GM03348 (cell line): ENCODE results near the gene RMND1.
"Not testable (repeated sequence)": the region's sequence is repeated elsewhere in the genome, so short reads cannot be mapped to it uniquely, and the experiment has no call there.

Experiments used
- DNase-seq: peaks from one replicate; pipeline ENCODE4 v3.0.0; 2012; ENCODE audit warnings: low spot score

The RMND1 gene, protein sequence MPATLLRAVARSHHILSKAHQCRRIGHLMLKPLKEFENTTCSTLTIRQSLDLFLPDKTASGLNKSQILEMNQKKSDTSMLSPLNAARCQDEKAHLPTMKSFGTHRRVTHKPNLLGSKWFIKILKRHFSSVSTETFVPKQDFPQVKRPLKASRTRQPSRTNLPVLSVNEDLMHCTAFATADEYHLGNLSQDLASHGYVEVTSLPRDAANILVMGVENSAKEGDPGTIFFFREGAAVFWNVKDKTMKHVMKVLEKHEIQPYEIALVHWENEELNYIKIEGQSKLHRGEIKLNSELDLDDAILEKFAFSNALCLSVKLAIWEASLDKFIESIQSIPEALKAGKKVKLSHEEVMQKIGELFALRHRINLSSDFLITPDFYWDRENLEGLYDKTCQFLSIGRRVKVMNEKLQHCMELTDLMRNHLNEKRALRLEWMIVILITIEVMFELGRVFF

DNA sequence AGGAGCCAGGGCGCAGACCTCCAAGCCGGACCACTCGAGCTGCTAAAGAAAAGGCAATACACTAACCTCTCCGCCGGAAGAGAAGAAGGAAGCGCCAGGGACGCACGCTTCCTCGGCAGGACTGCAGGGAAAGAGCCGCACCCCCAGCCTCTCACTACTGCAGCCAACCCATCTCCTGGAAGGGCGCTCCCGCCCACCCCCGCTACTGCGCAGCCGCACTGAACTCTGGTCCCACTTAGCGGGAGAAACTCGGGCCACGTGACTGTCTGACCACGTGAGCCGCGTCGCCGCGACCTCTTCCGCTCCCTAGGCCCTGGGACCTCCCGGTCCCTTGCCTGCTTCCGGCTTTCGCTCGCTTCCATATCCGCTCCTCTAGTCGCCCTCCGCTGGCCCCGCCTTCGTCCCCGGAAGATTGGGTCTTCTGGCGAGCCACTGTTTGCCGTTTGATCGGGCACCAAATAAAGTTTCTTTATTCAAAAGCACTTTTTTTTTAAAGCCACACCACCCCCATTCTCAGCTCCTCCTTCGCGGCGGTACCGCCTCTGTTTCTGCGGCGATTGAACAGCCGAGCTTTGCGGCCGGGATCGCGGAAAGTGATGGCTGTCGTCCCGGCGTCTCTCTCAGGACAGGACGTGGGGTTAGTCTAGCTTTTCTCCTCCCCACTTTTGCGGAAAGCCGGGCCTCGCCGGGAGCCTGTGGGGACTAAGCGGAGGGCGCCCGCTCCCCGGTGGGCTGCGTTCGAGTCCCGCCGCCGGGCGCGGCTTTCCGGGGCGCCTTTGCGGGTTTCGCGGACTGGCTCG lies at the start of gene RMND1:
RMND1 (minus strand) TSS at position 177 of the 800 bp plus-strand sequence. CDS start 6,315 bp downstream, outside the sequence.
- DNase-seq: peak; percentile 99

DNA sequence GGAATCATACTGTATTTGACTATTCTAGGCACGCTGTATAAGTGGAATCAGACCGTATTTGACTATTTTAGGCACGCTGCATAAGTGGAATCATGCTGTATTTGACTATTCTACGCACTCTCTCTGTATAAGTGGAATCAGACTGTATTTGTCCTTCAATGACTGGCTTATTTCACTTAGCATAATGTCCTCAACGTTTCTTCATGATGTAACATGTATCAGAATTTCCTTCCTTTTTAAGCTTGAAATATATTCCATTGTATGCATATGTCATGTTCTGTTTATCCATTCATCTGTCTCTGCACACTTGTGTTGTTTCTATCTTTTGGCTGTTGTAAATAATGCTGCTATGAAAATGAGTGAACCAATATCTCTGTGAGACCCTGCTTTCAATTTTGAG lies 47.6 kb upstream of the RMND1 start:
- DNase-seq: no peak

DNA sequence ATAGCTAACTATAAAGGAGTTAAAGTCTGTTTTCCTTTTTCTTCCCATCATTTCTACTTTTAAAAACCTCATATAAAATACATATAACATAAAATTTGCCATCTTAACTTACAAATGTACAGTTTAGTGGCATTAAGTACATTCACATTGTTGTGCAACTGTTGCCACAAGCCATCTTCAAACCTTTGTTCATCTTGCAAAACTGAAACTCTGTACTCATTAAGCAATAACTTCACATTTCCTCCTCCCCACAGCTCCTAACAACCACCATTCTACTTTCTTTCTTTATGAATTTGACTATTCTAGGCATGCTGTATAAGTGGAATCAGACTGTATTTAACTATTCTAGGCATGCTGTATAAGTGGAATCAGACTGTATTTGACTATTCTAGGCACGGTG lies 46.4 kb upstream of the RMND1 start:
- DNase-seq: no peak

DNA sequence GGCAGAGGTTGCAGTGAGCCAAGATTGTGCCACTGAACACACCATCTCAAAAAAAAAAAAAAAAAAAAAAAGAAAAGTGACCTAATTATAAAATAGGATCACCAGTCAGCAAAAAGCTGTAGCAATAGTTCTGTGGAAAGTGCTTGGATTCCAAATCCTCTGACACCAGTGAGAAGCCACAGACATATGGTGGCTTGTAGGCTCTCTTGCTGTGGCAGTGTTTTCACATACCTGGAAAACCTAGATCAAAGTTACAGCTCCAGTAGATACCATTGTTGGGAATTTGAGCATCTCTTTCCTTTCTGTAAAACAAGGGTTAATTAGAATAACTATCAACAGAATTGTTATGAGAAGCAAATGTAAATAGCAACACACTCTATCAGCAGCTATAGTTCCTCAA lies 46.0 kb upstream of the RMND1 start:
- DNase-seq: no peak

DNA sequence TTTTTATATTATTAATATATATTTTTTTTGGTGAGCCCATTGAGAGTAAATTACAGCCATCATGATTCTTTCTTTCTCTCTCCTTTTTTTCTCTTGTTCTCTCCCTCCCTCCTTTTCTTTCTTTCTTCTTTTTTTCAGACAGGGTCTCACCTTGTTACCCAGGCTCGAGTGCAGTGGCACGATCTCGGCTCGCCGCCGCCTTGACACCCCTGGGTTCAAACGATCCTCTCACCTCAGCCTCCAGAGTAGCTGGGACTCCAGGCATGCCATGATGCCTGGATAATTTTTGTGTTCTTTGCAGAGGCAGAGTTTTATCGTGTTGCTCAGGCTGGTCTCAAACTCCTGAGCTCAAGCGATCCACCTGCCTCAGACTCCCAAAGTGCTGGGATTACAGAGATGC lies 43.5 kb upstream of the RMND1 start:
- DNase-seq: no peak

DNA sequence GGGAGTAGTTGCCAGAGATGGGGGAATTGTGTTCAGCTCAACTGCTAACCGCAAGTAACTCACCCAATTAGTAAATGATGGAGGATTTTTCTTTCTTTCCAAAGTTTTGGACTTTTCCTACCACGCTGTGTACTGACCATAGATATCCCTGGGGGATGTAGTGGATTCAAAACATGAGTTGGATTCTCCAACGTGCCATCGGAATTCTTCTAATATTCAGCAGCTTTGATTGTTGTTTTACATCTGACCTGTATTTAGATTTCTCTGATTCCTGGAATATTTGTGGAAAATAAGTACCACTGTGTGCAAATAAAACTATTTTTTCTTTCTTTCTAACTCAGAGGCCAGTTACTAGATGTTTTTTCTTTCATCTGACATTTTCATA lies 43.0 kb upstream of the RMND1 start:
- DNase-seq: peak; percentile 13

DNA sequence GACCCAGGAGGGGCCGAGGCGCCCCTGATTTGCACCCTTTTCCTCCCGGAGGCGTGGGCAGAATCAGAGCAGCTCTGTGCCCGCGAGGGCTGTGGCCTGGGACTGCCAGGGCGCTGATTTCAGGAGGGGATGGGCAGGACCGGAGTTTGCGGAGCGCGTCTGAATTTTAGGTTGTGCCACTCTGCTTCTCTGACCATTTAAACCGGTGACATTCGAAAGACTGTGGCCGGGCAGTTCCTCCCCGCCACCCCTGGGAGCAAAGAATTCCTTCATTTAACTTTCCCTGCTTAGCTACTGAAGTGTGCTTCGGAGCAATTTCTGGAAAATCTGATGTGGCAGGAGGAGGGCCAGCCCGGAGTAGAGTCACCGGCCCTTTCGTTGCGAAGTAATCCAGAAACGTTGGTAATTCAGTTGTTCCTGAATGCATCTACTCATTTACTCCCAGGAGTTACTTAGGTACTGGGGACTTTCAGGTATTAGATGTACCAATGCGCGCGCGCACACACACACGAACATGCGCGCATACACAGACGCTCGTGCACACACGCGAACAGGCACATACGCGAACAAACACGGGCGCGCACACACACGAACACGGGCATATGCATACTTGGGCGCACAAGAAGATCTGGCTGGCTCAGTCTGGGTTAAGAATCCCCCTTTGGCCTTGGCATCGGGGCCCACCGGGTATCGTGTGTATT lies 42.5 kb upstream of the RMND1 start:
- DNase-seq: peak; percentile 44

DNA sequence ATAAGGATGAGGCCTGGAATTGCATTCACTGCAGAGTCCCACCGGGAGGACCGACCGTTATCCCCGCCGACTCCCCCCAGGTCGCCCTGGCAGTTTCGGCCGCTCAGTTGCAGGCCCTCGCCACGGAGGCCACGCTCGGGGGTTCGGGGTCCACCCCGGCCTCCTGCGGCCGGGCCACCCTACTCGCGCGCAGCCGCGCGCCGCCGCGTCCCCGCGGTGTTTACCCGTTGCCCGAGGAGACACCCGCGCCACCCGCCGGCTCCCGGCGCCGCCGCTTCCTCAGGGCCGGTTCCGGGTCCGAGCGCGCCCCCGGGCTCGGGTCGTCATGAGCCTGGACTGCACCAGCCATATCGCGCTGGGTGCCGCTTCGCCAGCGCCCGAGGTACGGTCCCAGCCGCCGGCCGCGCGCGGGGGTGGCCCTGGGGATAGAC lies 41.9 kb upstream of the RMND1 start, which contains the start of gene CCDC170:
CCDC170 (plus strand) TSS at position 214 of the 431 bp plus-strand sequence; CDS start at position 326, 112 bp downstream.
- peak; percentile 64 for DNase-seq

DNA sequence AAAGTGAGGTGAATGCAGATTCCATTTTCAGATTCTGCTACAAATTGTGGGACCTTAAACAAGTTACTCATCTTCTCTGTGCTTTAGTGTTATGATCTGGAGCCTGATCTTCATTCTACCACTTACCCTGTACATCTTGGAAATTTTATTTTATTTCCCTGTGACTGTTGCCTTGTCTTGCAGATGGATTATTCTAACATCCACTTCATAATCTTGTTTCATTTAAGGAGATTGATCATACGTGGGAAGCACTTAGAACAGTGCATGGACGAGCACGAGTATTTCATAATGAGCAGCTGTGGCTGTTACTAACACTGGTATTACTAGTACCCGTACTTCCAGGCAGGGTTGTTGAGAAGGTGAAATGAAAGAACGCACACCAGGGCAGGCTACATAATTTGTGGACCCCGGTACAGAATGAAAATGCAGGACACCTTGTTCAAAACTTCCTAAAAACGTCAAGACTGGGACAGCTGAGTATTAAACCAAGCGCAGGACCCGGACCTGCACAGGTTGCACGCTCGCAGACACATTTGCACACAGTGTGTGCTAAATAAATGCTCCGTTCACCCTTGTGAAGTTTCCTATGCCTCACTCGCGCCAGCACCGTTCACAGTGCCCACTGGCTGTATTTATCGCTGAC lies 41.4 kb upstream of the RMND1 start:
- DNase-seq: no peak

DNA sequence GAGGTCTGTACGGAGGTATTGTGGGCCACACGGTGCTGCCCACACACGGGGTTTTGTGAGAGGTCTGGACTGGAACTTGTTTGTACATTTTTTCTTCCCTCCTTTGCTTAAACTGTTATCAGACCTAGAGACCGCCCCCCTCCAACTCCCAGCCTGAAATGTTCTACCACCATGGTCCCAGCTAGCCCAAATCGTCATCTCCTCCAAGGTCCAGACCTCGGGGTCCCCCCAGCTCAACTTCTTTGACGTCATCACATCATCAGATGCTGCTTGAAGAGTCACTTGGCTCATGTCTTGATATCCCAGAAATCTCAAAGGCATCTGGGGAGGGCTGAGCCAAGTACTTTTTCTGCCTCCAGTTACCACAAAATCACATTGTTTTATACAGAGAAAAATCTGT lies 39.1 kb upstream of the RMND1 start:
- DNase-seq: no peak

DNA sequence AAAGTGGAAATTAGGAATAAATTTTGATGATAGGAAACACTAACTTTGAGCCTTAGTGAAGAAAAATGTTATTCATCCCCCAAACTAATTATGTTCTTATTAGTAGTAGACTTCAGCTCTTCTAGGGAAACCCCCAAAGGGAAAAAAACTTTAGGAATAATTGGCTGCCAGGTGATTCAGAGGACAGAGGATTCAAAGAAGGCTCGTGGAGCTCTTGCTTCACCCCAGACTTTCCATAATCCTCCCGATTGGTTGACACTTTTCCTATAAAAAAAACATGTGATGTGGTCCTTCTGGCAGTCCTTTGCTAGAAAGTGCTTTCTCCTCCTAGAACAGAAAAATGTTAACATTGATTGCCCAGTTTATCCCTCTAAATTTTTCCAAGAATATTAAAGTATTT lies 36.3 kb upstream of the RMND1 start:
- DNase-seq: no peak

DNA sequence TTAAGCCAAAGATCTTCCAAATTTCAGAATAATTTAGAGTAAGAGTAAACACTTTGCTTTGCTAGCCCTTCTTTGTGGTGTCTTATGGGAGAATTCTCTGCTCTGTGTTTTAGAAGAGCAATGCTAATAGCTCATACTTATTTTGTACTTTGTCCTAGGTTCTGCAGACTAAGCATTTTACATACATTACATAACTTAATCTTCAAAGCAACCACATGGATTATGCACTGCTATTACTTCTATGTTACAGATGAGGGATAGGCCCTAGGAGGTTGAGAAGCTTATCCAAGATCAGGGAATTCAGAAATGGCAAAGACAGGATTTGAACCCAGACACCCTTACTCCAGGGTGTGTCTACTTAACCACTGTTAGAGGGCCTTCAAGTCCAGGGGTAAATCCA lies 32.1 kb upstream of the RMND1 start:
- DNase-seq: no peak

DNA sequence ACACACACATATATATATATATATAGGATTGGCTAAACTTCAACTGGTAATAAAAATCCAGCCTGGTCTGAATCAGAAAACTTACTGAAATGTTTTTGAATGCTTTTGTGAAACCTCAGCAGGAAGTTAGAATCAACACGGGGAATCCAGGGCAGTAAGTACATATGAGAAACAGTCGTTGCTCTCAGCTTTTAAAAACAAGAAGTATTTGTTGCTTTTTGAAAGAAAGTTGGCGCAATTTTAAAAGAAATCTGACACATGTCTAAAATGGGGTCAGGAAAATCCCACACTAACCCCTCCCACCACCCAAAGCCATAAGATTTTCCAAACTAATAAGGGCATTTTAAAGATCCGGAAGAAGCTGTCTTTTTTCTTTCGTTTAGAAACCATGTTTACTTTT lies 30.4 kb upstream of the RMND1 start:
- peak; percentile 40 for DNase-seq

DNA sequence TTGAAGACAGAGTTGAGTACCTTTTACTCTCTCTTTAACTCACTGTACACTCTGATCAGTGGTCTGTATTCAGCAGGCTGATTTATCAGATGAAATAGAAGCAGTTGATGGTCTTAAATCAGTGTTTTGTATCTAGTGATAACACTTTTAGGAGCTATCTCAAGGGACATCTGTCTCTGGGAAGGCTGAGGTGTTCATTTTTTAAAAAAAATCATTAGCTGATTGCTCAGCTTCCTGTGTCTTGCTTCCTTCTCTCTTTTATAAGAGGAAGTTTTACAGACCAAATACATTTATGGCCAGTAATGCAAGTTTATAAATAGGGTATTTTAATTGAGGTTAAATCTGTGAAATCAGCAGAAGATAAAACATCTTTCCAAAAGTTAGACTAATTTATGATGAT lies 29.9 kb upstream of the RMND1 start:
- peak; percentile 10 for DNase-seq

DNA sequence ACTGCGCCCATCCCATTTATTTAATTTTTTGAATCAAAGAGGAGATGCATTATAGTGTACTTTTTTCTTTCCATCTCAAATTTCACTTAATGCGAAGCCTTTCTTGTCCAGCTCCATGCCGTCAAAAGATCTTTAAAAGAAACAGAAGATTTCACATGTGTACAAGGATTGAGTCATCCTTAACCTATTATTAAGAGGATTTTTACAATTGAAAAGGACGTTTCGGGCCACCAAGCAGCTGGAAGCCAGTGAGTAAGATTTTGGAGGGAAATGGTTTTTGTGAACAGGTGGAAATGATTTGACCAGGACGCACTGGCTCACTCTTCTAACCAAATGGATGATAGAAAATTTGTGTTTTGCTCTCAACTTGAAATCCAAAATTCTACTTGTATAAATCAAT lies 26.7 kb upstream of the RMND1 start:
- DNase-seq: no peak

DNA sequence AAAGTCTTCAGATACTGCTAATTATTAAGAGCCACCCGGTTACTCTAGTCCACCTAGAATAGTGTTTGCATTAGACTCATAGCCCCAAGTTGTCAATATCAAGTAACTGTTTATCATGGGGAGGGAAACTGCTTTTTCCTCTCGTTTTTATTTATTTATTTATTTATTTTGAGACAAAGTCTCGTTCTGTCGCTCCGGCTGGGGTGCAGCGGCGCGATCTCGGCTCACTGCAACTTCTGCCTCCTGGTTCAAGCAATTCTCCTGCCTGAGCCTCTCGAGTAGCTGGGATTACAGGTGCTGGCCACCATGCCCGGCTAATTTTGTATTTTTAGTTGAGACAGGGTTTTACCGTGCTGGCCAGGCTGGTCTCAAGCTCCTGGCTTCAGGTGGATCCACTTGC lies 25.8 kb upstream of the RMND1 start:
- no peak for DNase-seq

DNA sequence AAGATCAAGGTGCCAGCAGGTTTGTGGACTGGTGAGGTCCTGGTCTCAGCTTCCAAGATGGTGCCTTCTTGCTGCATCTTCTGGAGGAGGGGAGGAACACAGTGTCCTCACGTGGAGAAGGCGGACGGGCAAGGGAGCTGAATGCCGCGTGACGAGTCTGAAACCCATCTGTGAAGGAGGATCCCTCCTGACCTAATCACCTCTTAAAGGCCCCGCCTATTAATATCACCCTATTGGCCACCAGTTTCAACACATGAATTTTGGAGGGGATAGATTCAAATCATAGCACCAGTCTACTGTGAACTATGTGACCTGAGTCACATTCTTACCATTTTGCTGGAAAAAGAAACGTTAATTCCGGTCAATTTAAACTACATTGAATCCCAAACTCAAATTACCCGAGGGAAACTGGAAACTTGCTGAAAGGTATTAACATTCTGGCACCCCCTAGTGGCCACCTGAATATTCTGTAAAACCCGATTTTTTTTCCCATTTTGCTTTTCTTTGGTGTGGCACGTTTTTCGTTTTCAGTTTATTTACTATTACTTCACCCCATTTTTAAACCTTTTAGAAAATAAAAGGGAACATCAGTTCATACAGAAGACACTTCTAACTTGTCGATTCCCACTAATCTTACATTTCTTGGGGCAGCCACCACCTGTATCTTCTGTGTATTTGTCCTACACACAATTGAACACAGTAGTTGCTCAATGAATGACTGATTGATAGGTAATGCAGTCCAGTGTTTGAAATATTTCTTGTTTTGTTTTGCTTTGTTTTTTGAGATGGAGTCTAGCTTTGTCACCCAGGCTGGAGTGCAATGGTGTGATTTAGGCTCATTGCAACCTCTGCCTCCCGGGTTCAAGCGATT lies 24.0 kb upstream of the RMND1 start:
- DNase-seq: peak; percentile 64

DNA sequence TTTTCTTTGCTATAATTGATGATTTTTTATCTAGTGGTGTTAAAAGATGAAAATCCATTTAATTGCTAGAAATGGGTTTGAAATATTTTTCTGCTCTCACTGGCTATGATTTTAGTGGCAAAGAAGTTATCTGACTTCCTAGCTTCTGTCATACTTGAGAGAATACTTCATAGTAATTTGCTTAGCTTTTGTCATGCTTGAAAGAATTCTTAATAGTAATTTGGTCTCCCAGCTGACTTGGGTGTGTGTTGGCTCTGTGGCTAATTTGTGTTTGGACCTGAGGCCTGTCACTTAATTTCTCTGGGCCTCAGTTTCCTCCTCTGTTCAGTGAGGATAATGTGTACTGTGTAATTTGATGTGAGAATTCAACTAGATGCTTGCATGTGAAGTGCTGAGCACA lies 12.8 kb upstream of the RMND1 start:
- DNase-seq: no peak

DNA sequence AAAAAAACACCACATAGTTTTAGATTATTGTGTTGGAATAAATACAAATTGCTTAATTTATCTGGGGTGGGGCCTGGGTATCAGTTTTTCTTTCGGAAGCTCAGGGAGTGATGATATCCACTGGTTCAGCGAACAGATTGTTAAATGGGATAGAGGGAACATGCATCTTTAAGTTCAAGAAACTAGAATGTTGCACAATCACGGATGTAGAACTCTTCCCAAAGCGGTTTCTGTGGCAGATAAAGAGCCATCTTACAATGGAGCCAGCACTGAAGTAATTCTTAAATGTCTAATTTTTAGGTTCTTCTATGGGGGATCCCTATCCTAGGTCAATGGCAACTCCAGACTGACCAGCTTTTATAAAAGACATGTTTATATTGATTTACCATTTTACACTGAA lies 9.7 kb upstream of the RMND1 start:
- no peak for DNase-seq

DNA sequence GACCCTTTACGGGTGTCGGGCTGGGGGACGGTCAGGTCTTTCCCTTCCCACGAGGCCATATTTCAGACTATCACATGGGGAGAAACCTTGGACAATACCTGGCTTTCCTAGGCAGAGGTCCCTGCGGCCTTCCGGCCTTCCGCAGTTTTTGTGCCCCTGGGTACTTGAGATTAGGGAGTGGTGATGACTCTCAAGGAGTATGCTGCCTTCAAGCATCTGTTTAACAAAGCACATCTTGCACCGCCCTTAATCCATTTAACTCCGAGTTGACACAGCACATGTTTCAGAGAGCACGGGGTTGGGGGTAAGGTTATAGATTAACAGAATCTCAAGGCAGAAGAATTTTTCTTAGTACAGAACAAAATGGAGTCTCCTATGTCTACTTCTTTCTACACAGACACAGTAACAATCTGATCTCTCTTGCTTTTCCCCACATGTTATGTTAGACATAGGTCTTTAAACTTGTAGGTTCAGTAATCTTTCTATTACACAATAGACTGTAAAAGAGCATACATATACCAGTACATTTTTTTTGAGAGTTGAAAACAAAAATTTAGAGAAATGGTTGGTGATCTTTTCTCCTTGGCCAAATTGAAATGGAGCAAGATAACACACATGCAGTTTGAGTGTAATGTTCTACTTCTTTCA lies 3.9 kb upstream of the RMND1 start:
- not testable (repeated sequence) for DNase-seq
